NCI-H146 (cell line): ENCODE measurements around the gene KIAA1328.
A peak's percentile ranks its signal among the peaks of the same experiment; 100 is the strongest.

Experiments used
- DNase-seq: peaks from one replicate; lab custom pipeline; 2025; lab: John Stamatoyannopoulos, UW

KIAA1328 gene

DNA sequence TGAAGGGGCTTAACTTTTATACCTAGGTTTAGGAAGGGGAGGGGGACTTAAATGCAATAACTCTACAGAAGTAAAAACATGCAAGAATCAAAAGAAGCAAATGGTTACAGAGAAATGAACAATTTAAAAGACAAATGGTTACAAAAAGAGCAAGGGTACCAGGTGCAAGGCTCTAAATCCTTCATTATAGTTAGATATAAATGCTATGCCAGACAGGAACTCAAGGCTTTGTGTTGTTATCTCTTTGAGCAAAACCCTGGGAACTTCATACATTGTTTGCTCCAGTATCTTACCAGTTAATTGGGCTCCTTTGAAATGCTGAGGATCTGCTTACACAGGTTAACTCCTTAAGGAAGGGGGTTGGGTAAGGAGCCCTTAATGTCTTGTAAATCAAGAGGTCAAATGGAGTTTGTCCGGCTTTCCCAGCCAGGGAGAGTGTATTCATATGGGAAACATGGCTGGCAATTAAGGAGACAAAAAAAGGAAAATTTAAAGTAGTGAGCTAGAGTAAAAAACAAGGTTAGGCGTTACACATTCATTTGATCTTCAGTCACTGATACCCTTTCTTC lies 389.2 kb downstream of the KIAA1328 start:
- DNase-seq, result no peak

DNA sequence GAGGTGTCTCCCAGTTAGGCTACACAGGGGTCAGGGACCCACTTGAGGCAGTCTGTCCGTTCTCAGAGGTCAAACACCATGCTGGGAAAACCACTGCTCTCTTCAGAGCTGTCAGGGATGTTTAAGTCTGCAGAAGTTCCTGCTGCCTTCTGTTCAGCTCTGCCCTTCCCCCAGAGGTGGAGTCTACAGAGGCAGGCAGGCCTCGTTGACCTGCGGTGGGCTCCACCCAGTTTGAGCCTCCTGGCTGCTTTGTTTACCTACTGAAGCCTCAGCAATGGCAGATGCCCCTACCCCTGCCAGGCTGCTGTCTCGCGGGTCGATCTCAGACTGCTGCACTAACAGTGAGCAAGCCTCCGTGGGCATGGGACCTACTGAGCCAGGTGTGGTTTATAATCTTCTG lies 390.3 kb downstream of the KIAA1328 start:
- no peak for DNase-seq

DNA sequence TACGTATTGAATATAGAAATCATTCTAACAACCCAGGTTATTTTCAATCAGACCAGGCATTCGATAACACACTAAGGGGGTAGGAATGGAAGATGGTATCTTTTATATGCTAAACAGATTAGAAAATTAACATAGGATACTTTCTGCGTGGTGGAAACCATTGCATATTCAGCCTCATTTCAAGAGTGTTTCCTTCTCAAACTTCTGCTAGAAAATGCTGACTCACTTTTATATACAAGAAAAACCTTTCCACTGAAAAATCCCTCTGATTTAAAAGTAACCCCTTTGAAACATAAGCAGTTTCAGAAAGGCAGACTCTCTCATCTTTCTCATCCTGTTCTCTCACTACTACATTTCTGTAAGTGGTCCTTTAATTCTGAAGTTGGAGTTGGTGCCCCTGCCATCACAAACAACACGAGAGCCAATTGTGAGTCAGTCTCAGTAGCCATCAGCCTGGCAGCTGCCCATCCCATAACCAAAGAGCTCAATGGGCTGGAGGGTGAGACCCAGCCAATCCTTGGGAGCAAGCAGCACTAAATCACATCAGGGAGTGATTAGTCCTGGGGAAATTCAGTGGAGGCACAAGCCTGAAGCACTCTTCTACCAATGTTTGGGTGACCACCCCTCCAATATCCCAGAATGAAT lies 393.5 kb downstream of the KIAA1328 start:
- no peak for DNase-seq

DNA sequence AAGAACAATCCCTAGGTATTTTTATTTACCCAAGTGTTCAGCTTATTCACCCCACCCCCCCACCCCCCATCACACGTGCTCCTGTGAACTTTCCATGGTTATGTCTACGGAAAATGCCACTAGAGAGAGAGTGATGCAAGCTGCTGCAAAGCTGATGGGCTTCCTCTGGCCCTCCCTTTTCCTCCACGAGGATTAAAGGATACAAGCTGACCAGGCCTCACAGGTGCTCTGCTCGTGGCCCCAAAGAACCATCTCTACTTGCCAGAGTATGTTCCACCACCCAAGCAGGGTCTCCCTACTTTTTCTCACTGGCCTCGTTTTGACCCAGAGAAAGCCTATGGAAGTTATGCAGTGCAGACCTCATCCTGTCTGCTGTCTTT lies 394.1 kb downstream of the KIAA1328 start:
- no peak for DNase-seq

DNA sequence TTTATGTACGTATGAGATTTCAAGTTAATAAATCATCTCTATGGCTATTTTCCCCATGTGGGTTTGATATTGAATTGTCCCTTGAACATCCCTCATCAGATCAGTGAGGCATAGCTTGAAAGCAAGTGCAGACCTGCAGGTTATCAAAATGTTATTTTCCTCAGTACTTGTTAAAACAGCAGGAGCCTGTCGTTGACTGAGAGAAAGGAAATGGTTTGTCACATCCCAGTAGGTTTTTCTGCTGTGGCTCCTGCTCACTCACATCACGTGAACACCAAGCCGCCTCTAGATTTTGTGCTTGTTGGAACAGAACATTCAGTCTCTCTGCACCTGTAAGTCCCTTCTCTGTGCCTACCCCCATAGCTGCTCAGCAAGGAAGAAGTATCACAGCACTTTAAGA lies 396.4 kb downstream of the KIAA1328 start:
- peak; percentile 73 for DNase-seq

DNA sequence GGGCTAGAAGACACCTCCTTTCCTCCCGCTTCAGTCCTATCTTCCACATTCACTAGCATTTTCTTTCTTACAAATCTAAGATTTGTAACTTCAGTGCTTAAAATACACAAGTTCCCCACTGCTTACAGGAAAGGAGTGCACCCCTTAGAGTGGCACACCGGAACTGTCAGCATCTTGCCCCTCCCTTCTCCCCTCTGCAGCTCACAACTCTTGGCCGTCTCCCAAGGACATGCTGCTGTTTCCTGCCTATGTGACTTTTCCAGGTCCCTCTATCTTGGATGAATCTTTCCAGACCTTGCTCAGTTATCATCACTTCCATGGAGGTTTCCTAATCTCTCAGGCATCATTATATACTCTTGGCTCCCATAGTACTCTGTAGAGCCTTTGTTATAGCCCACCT lies 401.8 kb downstream of the KIAA1328 start:
- no peak for DNase-seq

DNA sequence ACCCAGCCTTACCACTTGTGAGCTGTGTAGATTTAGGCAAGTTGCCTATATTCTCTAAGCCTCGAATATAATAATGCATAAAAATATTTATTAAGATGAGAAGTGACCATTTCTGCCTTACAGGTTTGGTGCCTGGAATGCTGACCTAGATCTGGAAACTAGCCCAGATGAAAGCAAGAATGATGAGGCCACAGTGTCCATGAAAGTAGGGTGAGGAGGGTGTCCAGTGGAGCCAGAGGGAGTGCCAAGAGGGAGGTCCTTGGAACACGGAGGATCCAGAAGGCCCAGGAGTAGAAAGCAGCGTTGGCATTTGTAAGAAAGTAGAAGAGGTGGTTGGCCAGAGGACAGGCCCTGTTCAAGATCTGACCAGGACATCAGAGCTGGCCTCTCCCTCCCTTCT lies 402.3 kb downstream of the KIAA1328 start:
- DNase-seq, result no peak

DNA sequence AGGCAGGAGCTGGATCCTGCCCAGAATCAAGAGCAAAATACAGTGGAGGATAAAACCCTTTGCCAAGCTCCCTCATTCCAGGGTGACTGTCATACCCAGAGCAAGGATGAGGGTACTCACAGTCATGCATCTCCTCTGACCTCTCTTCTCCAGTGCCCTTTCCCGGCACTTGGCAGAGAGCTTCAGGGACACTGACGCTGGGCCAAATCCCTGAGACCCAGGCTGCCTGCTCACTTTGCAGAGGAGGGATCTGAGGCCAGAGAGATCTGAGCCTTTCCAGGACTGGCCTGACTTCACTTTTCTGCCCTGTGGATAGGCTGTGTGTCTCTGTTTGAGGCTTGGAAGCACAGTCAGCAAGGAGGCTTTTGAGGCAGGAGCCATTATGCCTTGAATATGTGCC lies 406.7 kb downstream of the KIAA1328 start:
- DNase-seq, result no peak

DNA sequence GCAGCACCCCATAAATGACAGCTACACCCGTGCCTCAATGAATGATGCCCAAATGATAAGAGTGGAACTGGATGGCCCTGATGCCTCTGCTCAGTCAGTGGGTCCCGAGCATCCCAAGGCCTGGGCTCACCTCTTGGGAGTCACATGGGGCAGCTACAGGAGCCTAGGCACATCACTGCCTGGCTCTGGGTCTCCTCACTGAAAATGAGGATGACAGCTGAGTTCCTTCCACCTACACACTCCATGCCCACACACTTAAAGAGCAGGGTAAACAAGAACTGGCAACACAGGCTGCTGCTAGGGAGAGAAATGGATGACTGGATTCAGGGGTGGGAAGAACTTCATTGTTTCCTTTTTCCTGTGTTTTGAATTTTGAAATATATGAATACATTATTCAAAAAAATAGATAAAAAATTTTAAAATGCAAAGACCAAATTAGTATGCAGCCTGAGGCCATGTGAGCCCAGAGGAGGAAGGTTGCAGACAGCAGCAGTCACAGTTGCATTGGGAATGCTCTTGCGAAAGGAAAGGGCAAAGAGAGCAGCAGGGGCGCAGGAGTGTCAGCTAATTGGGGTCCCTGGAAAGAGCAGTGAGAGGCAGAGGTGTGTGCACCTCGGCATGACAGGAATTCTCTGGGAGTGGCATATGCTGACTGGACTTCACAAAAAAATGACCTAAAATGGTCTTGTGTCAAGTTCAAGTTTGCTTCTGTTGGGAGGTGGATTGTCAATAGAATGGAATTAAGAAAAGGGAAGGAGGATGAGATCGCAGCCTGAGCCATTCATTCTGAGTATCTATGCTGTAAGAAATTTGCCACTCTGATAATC lies 409.6 kb downstream of the KIAA1328 start:
- DNase-seq, result no peak

DNA sequence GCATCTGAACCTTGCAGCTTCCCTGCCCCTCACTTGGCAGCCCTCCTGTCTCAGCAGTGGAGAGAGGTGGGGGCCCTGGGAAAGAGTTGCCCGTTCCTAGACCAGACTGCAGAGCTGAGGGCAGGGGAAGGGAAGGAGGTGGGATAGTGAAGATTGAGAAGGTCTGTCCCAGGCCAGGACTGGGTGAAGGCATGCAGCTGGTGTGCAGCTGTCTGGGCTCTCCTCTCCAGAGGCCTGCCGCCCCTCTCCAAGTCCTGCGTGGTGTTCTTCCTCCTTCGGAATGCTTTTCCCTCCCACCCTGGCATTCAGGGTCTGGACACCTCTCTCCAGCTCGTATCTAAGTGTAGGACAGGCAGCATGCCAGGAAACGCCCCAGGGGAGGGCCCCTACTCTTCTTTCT lies 413.2 kb downstream of the KIAA1328 start:
- no peak for DNase-seq

DNA sequence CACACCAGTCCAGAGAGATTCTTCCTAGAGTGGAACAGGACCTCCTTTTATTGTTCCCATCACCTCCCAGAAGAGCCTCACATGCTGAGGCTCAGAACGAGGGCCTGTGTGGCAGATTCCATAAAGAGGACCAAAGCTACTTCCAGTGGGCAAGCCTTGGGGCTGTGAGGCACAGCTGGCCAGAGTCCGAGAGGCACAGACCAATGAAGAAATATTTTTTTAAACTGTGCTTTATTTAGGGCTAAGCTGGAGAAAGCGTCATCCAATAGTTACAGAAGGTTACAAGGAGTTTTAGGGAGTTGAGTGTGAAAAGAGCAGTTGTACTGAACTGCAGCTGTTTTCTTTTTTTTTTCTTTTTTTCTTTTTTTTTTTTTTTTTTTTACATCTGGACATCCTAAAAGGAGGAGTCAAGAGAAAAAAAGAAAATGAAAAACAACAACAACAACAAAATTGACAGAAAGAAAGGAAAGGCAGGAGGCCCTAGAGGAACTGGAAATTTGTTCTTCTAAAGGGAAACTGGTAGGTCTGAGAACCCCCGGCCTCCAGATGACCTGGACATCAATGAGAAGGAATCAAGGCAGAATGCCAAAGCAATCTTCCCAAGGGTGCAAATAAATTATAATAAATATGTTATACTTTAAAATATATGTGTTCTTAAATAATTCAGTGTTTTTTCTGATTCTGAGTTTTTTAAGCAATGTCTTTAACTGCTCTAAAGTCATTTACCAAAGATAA lies 414.1 kb downstream of the KIAA1328 start:
- no peak for DNase-seq

DNA sequence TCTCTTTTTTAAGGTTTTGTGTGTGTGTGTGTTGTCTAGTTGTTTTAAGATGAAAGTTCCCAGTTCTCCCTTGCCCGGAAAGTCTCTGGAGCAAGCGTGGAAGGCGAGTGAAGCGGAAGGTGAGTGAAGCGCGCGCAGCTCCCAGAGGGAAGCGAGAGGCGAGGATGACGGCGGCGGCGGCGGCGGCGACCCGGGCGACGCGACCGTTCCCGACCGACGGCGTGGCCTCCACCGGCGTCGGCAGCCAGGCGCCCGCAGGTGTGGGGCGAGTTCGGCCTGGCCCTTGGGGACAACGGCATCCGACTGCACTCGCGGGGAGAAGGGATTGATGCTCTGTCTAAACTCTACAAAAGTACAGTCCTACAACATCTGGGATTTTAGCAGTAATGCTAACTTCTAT lies 414.8 kb downstream of the KIAA1328 start:
- no peak for DNase-seq

DNA sequence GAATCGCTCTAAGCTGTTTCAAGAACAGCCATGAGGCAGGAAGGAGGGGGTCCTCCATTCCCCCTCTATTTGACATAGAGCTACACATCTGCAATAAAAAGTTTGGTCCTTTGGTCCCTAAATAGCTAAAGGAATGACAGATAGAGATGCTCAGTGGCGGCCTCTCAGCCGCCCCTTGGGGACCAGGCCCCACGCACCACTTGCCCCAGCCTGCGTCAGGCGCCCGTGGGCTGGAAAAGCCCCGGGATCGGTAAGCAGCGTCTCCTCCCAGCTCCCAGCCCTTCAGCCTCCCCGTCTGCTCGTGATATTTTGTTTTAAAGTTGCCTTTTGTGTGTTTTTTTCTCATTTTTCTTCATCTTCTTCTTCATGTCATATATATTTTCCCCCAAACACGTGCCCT lies 415.7 kb downstream of the KIAA1328 start:
- no peak for DNase-seq

DNA sequence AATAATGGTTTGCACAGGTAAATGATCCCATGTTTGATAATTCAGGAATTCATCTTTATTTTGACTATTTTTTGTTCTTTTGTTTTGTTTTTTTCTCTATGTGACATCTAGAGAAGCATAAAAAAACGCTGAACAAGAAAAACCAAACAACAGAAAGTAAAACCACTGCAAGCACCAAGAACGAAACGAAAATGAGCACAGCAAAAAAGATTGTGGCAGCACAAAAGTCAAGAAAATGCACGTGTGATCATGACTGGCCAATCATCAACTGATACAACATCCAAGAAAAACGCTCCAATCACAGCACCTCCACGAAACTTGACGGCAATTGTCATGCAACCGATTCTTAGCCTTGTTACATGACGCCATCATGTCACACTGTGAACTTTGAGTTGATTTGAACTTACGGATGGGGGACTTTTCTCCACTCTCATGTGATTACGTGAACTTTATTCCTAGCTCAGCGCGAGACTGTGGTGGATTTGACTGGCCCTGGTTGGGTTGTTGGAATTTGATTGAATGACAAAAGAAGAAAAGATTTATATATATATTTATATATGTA lies 417.9 kb downstream of the KIAA1328 start:
- no peak for DNase-seq

DNA sequence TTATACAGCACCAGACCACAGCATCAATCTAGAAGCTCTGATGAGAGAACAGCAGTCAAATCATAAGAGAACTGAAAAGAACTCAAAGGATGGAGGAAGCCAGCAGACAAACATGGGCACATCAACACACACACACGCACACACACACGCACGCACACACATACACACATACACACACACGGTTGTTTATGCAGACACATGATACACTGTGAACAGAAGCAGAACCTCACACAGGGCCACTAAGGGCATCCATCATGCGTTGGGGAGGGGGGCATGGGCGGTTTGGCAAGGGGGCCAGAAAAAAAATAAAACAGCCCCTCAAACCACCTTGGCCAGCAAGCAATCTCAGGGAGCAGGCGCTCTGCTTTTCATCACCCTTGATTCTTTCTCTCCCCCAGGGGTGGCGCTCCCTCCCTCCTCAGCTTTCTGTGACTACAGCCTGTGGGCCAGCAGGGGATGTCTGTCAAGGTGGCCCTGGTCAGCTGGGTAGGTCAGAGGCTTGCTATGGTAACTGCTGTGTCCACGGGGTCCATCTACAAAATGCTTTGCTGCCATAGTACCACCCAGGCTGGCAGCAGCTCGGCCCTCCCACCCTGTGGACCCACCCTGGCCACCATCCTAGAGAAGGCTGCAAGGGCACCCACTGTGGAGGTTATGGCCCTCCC lies 418.7 kb downstream of the KIAA1328 start:
- DNase-seq, result no peak

DNA sequence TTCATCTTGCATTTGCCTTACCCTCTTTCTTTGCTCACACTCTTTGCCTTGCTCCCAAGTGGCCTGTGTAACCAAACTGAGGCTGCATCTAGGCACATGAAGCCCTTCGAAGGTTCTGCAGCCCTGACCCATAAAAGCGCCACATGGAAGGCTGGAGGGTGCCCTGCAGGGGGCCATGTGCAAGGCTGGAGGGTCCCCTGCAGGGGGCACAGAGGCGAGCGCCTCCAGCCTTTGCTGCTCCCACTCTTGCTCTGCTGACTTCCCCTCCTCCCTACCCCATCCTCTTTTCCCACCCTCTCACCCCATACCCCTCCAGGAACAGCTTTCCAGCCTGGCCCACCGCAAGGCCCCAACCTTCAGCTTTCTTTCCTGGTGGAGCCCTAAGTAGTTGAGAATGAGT lies 419.4 kb downstream of the KIAA1328 start:
- no peak for DNase-seq

DNA sequence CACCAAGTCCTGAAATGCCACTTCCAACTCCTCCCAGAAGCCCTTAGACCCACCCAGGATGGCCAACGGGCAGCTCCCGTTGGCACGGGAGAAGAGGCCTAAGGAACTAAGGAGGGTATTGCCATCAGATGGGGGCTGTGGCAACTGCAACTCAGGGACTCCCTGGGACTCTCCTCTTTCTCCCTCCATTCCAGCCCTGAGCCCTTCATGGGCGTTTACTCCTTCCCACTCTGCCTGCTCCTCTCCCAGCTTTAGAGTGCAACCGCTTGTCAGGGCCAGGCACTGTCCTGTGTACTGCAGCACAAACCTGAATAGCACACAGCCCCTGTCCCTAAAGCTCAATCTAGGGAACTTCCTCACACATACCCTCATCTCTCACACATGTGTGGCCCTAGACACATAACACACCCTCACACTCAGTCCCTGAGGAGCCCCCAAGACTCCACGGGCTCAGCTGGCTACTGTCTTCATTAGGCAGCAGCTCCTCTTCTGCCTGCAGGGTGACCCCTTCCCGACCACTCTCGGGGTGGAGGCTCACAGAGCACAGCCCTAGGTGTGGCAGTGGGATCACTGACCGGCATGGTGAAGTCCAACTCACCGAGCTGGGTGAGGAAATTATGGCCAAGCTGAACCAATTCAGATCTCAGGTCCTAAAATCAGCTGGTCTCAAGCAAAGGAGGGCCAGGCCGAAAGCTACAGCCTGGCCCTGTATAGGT lies 420.4 kb downstream of the KIAA1328 start:
- DNase-seq, result no peak

DNA sequence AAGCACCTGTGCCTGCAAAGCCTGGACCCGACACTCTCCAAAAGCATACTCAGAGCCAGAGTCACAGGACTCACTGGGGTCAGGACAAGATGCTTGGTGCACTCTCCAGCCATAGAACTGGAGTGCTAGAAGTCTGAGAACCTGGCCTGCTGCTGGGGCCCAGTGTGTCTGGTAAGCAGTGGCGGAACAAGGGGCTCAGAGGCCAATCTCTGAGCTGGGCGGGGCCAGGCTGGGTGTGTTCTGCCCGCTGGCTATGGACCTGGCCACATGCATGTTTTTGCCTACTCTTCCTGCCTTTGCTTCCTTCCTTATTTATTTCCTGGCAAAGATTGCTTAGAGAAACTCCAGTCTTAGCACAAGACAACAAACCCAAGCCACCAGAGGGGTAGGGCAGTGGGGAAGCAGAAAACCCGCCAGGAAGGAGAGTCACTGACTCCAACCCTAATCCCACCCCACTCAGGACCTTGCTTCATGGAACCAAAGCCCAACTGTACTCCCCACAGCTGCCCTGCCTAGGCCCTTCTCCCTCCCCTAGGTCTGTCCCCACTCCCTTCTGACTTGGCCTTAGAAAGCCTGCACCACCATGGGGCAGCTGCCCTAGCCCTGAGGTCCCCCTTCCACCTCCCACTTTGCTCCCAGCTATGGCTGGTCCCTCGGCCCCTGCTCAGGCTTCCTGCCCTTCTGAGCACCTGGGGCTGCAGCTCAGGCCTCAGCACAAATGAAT lies 421.1 kb downstream of the KIAA1328 start:
- no peak for DNase-seq

DNA sequence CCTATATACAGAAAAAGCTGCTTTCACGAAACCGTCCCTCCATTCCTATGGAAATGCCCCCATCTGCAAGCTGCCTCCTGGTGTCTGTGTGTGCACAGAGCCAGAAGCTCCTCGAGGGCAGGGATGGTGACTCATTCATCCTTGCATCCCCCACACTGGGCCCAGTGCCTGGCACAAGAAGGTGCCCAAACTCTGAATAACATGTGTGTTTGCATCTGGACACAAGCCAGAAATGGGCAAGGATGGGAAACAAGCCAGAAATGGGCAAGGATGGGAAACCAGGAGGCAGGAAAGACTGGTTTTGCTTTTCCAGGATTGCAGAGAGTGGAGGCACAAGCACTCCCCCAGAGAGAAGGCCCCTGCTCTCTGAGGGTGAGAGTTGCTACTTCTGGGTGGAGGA lies 422.8 kb downstream of the KIAA1328 start:
- DNase-seq, result no peak

DNA sequence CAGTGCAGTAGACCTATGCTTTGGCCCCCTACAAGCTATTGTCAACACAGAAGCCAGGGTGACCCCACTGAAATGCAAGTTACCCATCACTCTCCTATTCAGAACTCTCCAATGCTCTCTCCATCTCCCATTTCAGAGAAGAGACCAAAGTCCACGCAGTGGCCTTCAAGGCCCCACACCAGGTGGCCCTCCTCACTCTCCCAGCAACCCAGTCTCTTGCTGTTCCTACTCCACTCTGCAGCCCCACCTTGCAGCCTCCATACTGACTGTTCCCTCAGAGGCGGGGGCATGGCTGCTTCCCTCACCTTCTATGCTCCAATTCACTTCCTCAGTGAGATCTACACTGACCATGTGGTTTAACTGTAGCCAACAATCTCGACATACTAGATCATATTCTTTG lies 423.4 kb downstream of the KIAA1328 start:
- DNase-seq, result peak; percentile 18
